GM12872 (cell line): Measurements from ENCODE around the gene TMEM231.

Source experiments
- TF ChIP-seq, protein P1 (sequence below): IDR thresholded peaks from 3 replicates; pipeline ENCODE4 v1.5.1; 2011; ENCODE audit warnings: low read depth, mild to moderate bottlenecking, low read length, moderate library complexity; ENCODE audit not compliant: insufficient read depth

The TMEM231 gene

DNA sequence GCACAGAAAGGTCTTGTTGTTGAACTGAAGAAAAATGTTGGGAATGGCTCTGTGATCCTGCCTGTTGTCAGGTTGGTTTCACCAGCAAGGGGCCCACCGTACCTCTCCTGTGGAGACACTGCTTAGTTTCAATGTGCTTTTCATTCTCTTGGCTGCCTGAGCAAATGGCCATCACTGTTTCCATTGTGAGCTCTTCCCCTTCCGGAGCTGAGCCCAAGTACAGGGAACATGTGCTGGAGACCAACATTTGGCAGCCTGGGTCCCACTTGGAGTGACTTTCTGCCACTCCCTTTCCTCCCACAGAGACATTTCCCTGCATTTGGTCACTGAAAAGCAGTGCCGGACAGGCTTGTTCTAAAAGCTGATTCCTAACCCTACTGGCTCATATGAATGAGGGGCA lies 33.3 kb upstream of the TMEM231 start:
- TF ChIP-seq, protein P1, sequence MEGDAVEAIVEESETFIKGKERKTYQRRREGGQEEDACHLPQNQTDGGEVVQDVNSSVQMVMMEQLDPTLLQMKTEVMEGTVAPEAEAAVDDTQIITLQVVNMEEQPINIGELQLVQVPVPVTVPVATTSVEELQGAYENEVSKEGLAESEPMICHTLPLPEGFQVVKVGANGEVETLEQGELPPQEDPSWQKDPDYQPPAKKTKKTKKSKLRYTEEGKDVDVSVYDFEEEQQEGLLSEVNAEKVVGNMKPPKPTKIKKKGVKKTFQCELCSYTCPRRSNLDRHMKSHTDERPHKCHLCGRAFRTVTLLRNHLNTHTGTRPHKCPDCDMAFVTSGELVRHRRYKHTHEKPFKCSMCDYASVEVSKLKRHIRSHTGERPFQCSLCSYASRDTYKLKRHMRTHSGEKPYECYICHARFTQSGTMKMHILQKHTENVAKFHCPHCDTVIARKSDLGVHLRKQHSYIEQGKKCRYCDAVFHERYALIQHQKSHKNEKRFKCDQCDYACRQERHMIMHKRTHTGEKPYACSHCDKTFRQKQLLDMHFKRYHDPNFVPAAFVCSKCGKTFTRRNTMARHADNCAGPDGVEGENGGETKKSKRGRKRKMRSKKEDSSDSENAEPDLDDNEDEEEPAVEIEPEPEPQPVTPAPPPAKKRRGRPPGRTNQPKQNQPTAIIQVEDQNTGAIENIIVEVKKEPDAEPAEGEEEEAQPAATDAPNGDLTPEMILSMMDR: no peak

DNA sequence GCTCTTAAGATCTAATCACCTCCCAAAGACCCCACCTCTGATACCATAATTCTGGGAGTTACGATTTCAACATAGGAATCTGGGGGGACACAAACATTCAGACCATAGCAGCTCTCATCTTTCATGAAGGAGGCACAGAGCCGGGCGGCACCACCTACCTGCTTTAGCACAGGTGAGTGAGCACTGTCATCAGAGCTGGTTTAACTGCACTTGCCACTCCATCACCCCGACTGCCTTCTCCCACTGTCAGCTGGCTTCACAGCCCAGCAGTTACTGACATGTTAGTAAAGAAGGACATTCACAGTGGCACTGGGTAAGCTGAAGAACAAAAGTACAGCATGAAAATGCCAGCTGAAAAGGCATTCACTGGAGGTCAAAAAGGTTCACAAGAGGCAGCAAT lies 32.7 kb upstream of the TMEM231 start:
- TF ChIP-seq, protein P1: no peak

DNA sequence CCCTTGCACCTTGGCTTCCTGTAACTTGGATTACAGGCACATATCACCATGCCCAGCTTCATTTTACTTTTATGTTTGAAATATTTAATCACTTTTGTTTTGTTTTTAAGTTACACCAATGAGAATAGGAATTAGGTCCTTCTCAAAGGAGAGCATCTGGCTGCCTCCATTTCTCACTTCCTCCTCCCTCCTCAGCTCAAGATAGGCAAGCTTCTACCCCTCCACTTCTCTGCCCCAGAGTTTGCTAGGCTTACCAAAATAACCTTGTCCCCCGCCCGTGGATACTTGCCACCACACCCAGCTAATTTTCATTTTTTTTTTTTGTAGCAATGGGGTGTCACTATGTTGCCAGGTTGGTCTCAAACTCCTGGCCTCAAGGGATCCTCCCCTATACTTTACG lies 28.1 kb upstream of the TMEM231 start:
- TF ChIP-seq, protein P1: no peak

DNA sequence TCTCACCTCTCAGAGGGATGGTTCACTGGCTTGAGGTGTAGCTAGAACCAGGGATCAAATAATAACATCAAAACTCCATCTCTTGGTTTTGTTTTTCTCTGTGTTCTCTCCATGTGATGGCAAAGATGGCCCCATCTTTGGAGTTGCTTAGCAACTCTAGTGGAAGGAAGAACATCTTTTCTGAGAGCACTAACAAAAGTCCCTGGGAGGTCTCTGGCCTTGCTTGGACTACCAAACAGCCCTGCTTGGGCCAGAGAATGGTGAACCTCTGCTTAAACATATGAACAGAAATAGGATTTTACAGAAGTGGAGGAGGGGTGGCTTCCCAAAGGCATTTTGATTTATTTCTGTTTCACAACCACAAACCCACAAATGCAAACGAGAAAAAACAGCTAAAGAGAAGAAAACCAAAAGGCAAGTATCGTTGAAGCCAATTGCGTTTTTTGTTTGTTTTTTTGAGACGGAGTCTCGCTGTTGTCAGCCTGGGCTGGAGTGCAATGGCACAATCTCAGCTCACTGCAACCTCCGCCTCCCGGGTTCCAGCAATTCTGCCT lies 23.3 kb upstream of the TMEM231 start:
- TF ChIP-seq, protein P1: no peak

DNA sequence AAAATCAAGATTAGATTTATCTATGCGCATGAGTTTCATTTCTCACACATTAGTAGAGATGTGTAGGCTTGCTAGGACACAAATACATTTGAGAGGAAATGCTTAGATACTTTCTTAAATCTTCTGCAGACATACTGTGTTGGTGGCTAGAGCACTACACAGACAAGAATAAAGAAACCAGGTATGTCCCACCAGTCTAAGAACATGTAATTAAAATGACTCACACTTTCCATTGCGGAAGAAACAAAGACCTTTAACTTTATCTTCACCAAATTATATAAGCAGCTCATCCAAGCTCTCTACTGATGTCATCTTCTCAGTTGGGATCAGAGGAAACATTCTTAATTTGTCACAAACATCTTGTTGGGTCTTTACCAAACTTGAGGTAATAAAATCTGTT lies 22.7 kb upstream of the TMEM231 start:
- TF ChIP-seq, protein P1: no peak

DNA sequence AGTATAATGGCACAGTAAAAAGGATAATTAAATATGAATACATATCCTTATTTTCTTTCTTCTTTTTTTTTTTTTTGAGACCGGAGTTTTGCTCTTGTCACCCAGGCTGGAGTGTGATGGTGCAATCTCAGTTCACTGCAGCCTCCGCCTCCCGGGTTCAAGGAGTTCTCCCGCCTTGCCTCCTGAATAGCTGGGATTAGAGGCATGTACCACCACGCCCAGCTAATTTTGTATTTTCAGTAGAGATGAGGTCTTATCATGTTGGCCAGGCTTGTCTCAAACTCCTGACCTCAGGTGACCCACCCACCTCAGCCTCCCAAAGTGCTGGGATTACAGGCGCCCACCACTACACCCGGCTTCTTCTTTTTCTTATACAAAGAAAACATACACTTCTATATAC lies 22.2 kb upstream of the TMEM231 start:
- TF ChIP-seq, protein P1: no peak

DNA sequence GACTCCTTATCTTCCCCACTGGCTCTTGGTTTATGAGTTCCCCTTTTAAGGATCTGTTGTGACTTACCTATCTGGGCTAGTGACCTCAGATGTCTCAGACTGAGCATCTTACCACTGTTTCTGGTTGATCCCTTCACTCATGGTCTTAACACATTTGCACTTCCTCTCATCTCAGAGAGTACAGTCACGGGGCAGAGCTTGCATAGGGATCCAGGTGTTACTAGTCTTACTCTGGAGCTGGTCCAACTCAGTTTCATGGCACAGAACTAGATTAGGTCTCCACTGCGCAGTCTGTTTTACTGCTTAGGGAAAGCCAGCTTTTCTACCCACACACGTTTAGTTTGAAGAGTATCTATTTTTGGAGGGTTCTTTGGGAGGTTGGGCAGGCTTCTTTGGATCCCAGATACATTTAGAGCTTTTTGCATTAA lies 20.3 kb upstream of the TMEM231 start:
- TF ChIP-seq, protein P1: no peak

DNA sequence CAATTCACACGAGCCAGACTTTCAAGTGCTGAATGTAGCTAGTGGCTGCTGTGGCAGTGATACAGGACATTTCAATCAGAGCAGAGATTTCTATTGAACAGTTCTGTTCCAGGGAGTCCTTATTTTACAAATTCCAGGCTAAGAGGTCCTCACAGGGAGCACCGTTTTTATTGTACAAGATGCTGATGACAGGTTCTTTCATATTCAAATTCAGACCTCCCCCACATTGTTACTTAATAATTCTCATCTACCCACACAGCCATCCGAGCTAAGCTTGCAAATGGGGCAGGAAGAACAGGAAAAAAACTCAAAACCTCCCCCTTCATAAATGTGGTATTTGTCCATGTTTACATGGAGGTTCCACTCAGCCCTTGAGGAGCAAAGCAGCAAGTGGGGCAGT lies 19.9 kb upstream of the TMEM231 start:
- TF ChIP-seq, protein P1: no peak
